HepG2 (cell line): ENCODE data around the gene RIMBP2. TPM values are rescaled to one million over a fixed set of nuclear protein-coding genes. Genes with fewer than 3 reads are reported as not detected.
"Not testable (repeated sequence)": the region's sequence is repeated elsewhere in the genome, so short reads cannot be mapped to it uniquely, and the experiment has no call there.

ENCODE experiments used
- ATAC-seq: fragments of 200-7000 bp; cut with Tn5 transposase; 3 replicates; pipeline ENCODE4 v1.9.1; 2020; ENCODE audit warnings: mild to moderate bottlenecking, moderate library complexity
- BruUV-seq: library from RNA; stranded (reverse); fragments of 400-500 nt; replicated peaks from 2 replicates; lab custom pipeline; 2021; lab: Mats Ljungman, UMichigan
- CTCF ChIA-PET: fragments of 300-600 bp; formaldehyde crosslinking; extraction: SDS; loops from one replicate; lab custom pipeline; 2021; ENCODE audit warnings: low total read pairs, inconsistent platforms, low intra/inter-chr PET ratio; lab: Yijun Ruan, JAX
- POLR2A ChIA-PET: fragments of 350-600 bp; sonication (Branson Sonifier 250); formaldehyde crosslinking; loops from one replicate; lab custom pipeline; 2020; ENCODE audit warnings: antibody characterized with exemption, inconsistent platforms; lab: Yijun Ruan, JAX
- DNase-seq: peaks from one replicate; pipeline ENCODE4 v3.0.0-alpha.2; 2015; ENCODE audit warnings: low spot score
- FAIRE-seq: peaks from 3 replicates; lab custom pipeline; 2011; peaks lifted over from hg19 to GRCh38; lab: Jason Lieb, UNC
- H2AFZ ChIP-seq: one replicate; pipeline ENCODE4 v1.6.1; 2011; ENCODE audit warnings: low read length, inconsistent platforms
- H3K27ac ChIP-seq: fragments of 300-600 bp; 3 replicates; pipeline ENCODE4 v1.8.0; 2011; ENCODE audit warnings: mixed run types, mild to moderate bottlenecking, mixed read lengths, low read length, inconsistent platforms; ENCODE audit not compliant: insufficient read depth; ENCODE audit errors: extremely low read length
- H3K27me3 ChIP-seq, 2 experiments: fragments of 200-600 bp in 1 of 2; 2 replicates in 1 of 2; 3 replicates in 1 of 2; pipeline versions ENCODE4 v1.6.0 to v1.8.0; 2011; ENCODE audit warnings: low read length in 2 of 2, mild to moderate bottlenecking in 2 of 2, moderate library complexity in 2 of 2, inconsistent platforms in 1 of 2; ENCODE audit not compliant: insufficient read depth in 2 of 2, control insufficient read depth in 1 of 2
- H3K36me3 ChIP-seq, 2 experiments: fragments of 200-600 bp in 1 of 2; replicated peaks in 1 of 2; 2 replicates in 1 of 2; 3 replicates in 1 of 2; pipeline versions ENCODE4 v1.5.1 to v1.8.0; 2011; ENCODE audit warnings: low read length in 2 of 2, inconsistent platforms in 1 of 2; ENCODE audit not compliant: insufficient read depth in 2 of 2, control insufficient read depth in 1 of 2
- H3K4me1 ChIP-seq: 2 replicates; pipeline ENCODE4 v1.5.1; 2012; ENCODE audit warnings: low read length, inconsistent platforms; ENCODE audit not compliant: insufficient read depth
- H3K4me2 ChIP-seq: 2 replicates; pipeline ENCODE4 v1.6.0; 2011; ENCODE audit warnings: low read depth, low read length, inconsistent platforms
- H3K4me3 ChIP-seq, 3 experiments: fragments of 200-600 bp in 1 of 3; sonication (generic), shearing (Covaris generic) in 1 of 3; replicated peaks in 1 of 3; 2 replicates each; pipeline ENCODE4 v1.5.1; 2011 to 2016; ENCODE audit warnings: low read length in 3 of 3, inconsistent platforms in 2 of 3, low read depth in 2 of 3, mild to moderate bottlenecking in 2 of 3, control low read depth in 1 of 3, mixed read lengths in 1 of 3; ENCODE audit not compliant: insufficient read depth in 1 of 3
- H3K79me2 ChIP-seq: one replicate; pipeline ENCODE4 v1.6.1; 2011; ENCODE audit warnings: low read length, inconsistent platforms; ENCODE audit not compliant: insufficient read depth
- H3K9ac ChIP-seq: 2 replicates; pipeline ENCODE4 v1.6.0; 2011; ENCODE audit warnings: mild to moderate bottlenecking, low read depth, low read length, inconsistent platforms; ENCODE audit not compliant: insufficient read depth
- H3K9me3 ChIP-seq: 2 replicates; pipeline ENCODE4 v1.5.1; 2012; ENCODE audit warnings: mild to moderate bottlenecking, low read length
- H4K20me1 ChIP-seq: 2 replicates; pipeline ENCODE4 v1.6.0; 2011; ENCODE audit warnings: inconsistent platforms, mild to moderate bottlenecking, low read length, moderate library complexity; ENCODE audit not compliant: insufficient read depth
- ATAD3A ChIP-seq: sonication (generic); formaldehyde crosslinking; IDR thresholded peaks from 2 replicates; pipeline ENCODE4 v1.4.0; 2020; ENCODE audit warnings: missing genetic modification reagents
- ATF3 ChIP-seq: sonication (generic); formaldehyde crosslinking; IDR thresholded peaks from 2 replicates; pipeline ENCODE4 v1.4.0; 2020; ENCODE audit warnings: missing genetic modification reagents
- FOSL2 ChIP-seq: sonication (generic); formaldehyde crosslinking; IDR thresholded peaks from 2 replicates; pipeline ENCODE4 v1.4.0; 2020; ENCODE audit warnings: missing genetic modification reagents
- FOXJ3 ChIP-seq: sonication (generic); formaldehyde crosslinking; IDR thresholded peaks from 2 replicates; pipeline ENCODE4 v1.4.0; 2020; ENCODE audit warnings: missing genetic modification reagents, mild to moderate bottlenecking, borderline replicate concordance
- MXD1 ChIP-seq: sonication (generic); formaldehyde crosslinking; IDR thresholded peaks from 2 replicates; pipeline ENCODE4 v1.4.0; 2020; ENCODE audit warnings: mild to moderate bottlenecking, missing genetic modification reagents
- SYNCRIP ChIP-seq: fragments of 200-400 bp; formaldehyde crosslinking; IDR thresholded peaks from 2 replicates; pipeline ENCODE4 v1.6.1; 2018; ENCODE audit warnings: mild to moderate bottlenecking, low read depth, low read length; ENCODE audit not compliant: insufficient read depth
- TCF12 ChIP-seq, 2 experiments: fragments of 450-650 bp in 1 of 2; sonication (generic) in 1 of 2; formaldehyde crosslinking in 1 of 2; IDR thresholded peaks; 2 replicates each; pipeline versions ENCODE4 v1.6.1 to v1.8.0; 2017 to 2022; ENCODE audit warnings: antibody characterized with exemption in 1 of 2, mild to moderate bottlenecking in 1 of 2, missing genetic modification reagents in 1 of 2, moderate library complexity in 1 of 2
- ZMYM4 ChIP-seq: sonication (generic); formaldehyde crosslinking; IDR thresholded peaks from 2 replicates; pipeline ENCODE4 v1.8.1; 2023; ENCODE audit warnings: mild to moderate bottlenecking, missing genetic modification reagents
- ZNF598 ChIP-seq: sonication (generic); formaldehyde crosslinking; IDR thresholded peaks from 2 replicates; pipeline ENCODE4 v1.5.1; 2020; ENCODE audit warnings: mild to moderate bottlenecking, missing genetic modification reagents, borderline replicate concordance
- ZNF607 ChIP-seq: sonication (generic); formaldehyde crosslinking; IDR thresholded peaks from 2 replicates; pipeline ENCODE4 v1.5.1; 2020; ENCODE audit warnings: missing genetic modification reagents, mild to moderate bottlenecking, borderline replicate concordance
- WGBS: methylation state at CpG from one replicate; pipeline ENCODE4 v1.1.6; 2017; ENCODE audit warnings: low lambda C conversion rate; 5-methylcytosine and 5-hydroxymethylcytosine counted together
- in situ Hi-C: cut with HindIII; loops from 2 replicates; pipeline ENCODE4 v1.10.0; 2017; ENCODE audit warnings: low pct_unique_long_range_greater_than_20kb; ENCODE audit not compliant: extremely low pct_ligation_motif_present
- intact Hi-C: fragments of 100-400 bp; cut with micrococcal nuclease; formaldehyde crosslinking; loops from one replicate; pipeline ENCODE4 v1.10.0; 2022; ENCODE audit not compliant: unreplicated experiment
- polyA plus RNA-seq, 8 experiments: library from polyadenylated mRNA; depleted of rRNA in 3 of 8; stranded (reverse) in 7 of 8; unstranded in 1 of 8; fragments of >200 nt; fragmentation: Illumina TruSeq in 4 of 8; extraction: Trizol in 4 of 8; gene quantifications; 2 replicates each; pipeline versions ENCODE4 v1.2.1 to v1.2.3, GENCODE V29; 2011 to 2016; ENCODE audit warnings: low read depth in 4 of 8, missing spikeins in 1 of 8, mixed read lengths in 1 of 8; ENCODE audit not compliant: insufficient read depth in 1 of 8
- total RNA-seq, 5 experiments: library from RNA; depleted of rRNA; stranded (reverse); fragments of >200 nt; fragmentation: Illumina TruSeq; extraction: Trizol; gene quantifications; 2 replicates each; pipeline ENCODE4 v1.2.3, GENCODE V29; 2016; ENCODE audit warnings: low read depth in 1 of 5

RIMBP2 gene
- total and polyA plus RNA-seq, 2 of the 13 experiments (the other 11 are each of a cell fraction or from before 2014, with no cell fraction given): 0.03 TPM; not detected in 1

- TF ChIP-seq MXD1 (CRISPR knock-in tag): no peak
- no peak for TF ChIP-seq ZMYM4 (CRISPR knock-in tag)
- no peak for TF ChIP-seq ZNF607
- TF ChIP-seq SYNCRIP: no peak
- TF ChIP-seq TCF12 (IDR thresholded peaks at IDR 0.05): no peak
- TF ChIP-seq TCF12 (CRISPR knock-in tag; IDR thresholded peaks at IDR 0.05): no peak
- TF ChIP-seq ZNF598 (CRISPR knock-in tag): no peak
- no peak for TF ChIP-seq ATF3 (CRISPR knock-in tag)
- TF ChIP-seq FOXJ3: no peak
- TF ChIP-seq FOSL2 (CRISPR knock-in tag): no peak
- TF ChIP-seq ATAD3A (CRISPR knock-in tag): no peak
- Histone ChIP-seq H3K9me3 (no peaks in the 10 kb centered on the region), H3K27me3 (peaks cover 8 to 63% of the 10 kb centered on the region in 2 experiments), H3K4me3 (no peak overlapping the region), H3K9ac (no peak overlapping the region), H2AFZ (no peak overlapping the region), H3K4me1 (no peaks in the 10 kb centered on the region), H3K36me3 (no peaks in the 10 kb centered on the region), H3K27ac (no peak overlapping the region), H4K20me1 (no peaks in the 10 kb centered on the region), H3K4me2 (no peak overlapping the region), H3K79me2 (no peaks in the 10 kb centered on the region)
- in situ Hi-C loops: no loop called here
- no peak for FAIRE-seq
- BruUV-seq: no TSS peak
- no peak for ATAC-seq
- ChIA-PET POLR2A (no interaction called here), CTCF (no interaction called here)
- DNase-seq: no peak
- intact Hi-C loops: no loop called here
- WGBS: 7% methylated on average over 10 of the region's 24 CpGs
These were observed 26.4 kb downstream of the RIMBP2 start for GRCh38 chr12:130689408-130690405.

- H3K4me3 ChIP-seq, CTCF ChIA-PET, BruUV-seq, DNase-seq, POLR2A ChIA-PET, ATAC-seq, H3K4me2 ChIP-seq, H3K4me1 ChIP-seq, intact Hi-C loops, H3K27ac ChIP-seq, FAIRE-seq, H3K9me3 ChIP-seq, H3K9ac ChIP-seq, in situ Hi-C loops, H3K79me2 ChIP-seq, H2AFZ ChIP-seq, H3K36me3 ChIP-seq, H4K20me1 ChIP-seq: not testable (repeated sequence)
- WGBS: 33% methylated on average over 16 of the region's 16 CpGs
- H3K27me3 ChIP-seq: peaks cover 6 to 62% of the 10 kb centered on the region in 2 experiments; a peak in 4 of 5 replicates
These were observed 27.1 kb downstream of the RIMBP2 start for GRCh38 chr12:130688999-130689398.
